C1 segment of cervical spinal cord (tissue), 14 donors: ENCODE measurements around the gene ABI2.
A peak's percentile ranks its signal among the peaks of the same experiment; 100 is the strongest.

Source experiments
- DNase-seq, 14 donors: peaks; one replicate each; lab custom pipeline; 2025; lab: John Stamatoyannopoulos, UW

The ABI2 gene

DNA sequence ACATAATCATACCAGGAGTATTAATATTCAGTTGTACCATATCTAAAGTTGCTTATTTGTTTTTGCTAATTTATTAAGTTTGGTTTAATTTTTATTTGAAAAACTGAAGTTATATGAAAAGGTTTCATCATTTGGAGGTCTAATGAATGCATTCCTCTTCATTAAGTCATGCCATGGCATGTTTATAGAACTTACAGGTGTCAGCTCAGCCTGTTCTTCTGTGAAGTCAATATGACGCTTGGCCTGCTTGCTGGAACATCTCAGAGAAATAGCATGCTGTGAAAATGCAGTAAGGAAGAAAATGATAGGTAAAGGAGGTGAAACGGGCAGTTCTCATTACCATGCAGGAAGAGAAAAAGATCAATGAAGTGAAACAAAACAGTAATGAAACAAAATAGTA, 148.7 kb downstream of the ABI2 start:
- DNase-seq, result no peak

DNA sequence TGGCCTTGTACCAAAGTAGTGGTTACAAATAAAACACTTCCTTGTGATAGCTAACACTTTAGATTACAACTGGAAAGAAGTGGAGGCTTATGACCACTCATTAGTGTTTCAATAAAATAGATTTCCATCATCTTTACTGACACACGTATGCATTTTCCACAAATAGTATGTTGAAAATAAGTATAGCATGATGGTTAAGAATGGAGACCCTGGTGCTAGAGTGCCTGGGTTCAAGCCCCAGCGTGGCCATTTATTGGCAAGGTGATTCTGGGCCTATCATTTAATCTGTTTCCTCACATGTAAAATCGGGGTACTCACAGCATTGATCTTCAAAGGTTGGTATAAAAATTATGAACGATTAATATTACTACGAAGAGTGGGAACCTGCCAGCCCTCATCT, 152.4 kb downstream of the ABI2 start:
- no peak for DNase-seq

DNA sequence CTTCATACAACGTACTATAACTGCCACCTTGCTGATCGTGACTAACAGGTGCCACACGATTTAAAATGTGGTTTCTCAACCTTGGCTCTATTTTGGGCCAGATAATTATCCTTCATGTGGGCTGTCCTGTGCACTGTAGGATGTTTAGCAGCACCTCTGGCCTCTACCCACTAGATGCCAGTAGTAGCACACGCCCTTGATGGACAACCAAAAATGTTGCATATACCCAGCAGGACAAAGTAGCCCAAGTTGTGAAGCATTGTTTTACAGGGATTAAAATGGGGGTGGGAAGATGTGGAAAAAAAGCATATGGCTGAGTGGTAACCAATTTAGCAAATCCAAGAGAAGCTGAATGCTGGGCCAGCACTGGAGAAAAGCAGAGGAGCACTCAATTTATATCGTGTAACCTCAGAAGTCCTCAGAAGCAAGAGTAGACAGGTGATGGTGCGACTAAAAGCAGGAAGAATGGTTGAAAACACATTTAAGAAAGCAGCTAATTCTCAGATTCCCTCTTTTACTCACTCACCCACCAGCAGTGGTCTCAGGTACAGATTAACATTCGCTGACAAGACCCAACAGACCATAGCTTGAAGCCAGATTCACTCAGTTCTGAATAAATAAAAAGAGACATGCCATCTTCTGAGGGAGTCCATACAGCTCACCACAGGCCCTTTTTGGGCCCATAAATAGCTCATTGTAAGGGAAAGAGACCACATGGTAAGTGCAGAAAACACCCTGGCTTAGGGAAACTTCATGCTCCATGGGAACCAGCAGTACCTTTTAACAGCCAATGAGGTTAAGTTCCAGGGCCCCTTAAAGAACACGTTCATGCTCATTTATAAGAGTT, 156.3 kb downstream of the ABI2 start:
- DNase-seq, result peak in 2 of 14 donors; percentile 2 to 19

DNA sequence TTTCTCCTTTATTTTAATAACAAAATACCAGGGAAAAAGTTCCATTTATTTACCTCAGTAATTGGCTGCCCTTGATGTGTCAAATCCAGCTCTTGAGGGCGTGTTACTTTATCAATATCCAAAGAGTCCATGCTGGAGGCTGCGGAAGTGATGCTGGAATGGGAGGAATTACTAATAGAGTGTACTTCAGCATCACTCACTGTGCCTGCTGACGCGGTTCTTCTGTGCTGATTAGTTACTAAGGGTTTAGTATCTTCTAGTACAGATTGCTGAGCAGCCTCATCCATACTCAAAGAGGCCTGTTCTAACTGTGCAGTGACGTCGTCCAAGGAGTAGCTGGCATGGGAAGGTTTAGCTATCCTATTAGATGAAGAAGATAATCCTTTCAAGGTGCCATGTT, 161.3 kb downstream of the ABI2 start:
- no peak for DNase-seq

DNA sequence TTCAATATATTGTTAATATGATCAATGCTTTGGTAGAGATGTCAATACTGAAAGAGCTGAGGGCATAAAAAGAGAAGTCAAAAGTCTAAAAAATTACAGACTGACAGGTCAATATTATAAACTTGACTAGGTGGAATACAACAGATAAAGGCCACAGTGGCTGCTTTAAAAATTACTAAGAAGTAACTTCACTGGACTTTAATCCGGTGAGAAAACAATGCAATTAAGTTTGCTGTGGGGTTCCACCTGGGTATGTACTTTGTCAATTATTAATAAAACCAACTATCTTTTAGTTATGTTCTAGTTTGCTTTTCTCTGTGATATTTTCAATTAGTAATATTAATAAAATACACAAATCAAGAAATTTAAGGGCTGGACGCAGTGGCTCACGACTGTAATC, 162.2 kb downstream of the ABI2 start:
- DNase-seq, result no peak

DNA sequence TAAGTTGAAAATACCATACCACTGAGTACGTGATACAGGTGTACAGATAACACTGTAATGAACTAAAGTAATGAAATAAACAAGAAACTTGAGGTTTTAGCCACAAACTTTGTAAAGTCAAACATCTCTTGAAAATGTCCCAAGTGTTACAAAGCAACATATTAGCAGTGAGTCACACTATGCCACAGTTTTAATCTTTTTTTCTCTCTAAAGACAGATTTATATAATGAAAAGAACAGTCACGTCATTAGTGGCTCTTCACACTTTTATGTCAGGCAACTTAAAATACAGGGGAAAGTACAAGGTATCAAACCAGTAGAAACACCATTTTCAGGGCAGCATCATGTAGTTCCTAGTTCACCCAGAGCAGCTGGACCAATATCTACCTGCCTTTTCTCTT, 164.8 kb downstream of the ABI2 start:
- DNase-seq, result no peak
